HG02885 (cell line): ENCODE results near the gene NUTM2G.
"Not testable (repeated sequence)": the region's sequence is repeated elsewhere in the genome, so short reads cannot be mapped to it uniquely, and the experiment has no call there.

Experiments used
- ATAC-seq: cut with Tn5 transposase; IDR thresholded peaks from one replicate; pipeline ENCODE4 v1.9.1; 2021; ENCODE audit warnings: mild to moderate bottlenecking; ENCODE audit not compliant: unreplicated experiment, poor library complexity

NUTM2G gene

GRCh38 chr9:96940982-96941381 lies 12.3 kb downstream of the NUTM2G start:
- not testable (repeated sequence) for ATAC-seq

GRCh38 chr9:96941628-96942027 lies 13.0 kb downstream of the NUTM2G start:
- ATAC-seq, result not testable (repeated sequence)

DNA sequence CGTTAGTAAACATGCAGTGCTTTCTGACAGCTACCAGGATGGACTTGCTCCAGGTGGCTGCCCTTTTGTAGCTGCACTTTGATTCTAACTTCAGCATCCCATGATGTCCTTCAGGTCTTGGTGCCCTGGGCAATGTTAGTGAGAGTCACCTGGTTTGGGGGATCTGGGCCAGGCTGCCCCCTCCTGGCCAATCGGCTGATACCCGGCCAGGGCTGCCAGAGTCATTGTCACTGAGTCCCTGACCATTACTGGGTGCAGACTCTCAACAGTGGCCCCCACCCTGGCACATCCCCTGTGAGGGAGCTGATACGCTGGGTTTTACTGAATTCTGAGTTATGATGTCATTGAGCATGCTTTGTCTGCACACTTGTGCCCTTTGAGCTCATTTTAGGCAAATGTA lies 13.5 kb downstream of the NUTM2G start:
- not testable (repeated sequence) for ATAC-seq

DNA sequence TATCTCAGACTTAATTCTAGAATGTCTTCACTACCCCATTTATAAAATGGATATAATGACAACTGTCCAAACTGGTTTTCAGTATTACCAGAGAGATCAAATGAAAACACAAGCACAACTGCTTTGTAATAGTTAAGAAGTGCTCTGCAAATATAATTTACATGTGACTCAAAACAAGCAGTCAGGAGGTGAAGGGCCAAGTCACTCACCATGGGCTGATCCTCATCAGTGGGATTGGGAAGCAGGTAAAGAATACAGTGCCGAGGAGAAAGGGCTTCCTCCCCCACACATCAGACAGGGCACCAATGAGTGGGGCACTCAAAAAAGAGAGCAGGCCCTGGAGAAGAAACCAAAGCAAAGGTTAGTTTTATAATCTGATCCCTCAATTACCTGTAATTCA lies 20.7 kb downstream of the NUTM2G start:
- ATAC-seq, result not testable (repeated sequence)

DNA sequence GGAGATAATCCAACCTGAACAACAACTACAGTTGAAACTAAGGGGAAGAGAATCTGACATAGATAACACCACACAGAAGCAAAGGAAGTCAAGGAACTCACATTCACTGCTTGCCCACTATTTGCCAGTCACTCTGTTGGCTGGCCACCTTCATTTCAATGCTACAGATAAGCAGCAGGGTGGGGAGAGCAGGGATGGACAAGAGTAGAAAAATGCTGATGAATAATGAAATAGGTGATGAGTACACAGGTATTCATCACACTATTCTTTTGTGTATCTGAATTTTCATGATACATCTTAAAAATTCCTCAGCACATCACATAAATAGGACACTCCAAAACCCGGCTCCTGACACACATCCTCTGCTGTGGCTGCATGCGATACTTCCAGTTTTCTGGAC lies 21.9 kb downstream of the NUTM2G start:
- ATAC-seq, result not testable (repeated sequence)

GRCh38 chr9:96967591-96967990 lies 38.9 kb downstream of the NUTM2G start:
- not testable (repeated sequence) for ATAC-seq

DNA sequence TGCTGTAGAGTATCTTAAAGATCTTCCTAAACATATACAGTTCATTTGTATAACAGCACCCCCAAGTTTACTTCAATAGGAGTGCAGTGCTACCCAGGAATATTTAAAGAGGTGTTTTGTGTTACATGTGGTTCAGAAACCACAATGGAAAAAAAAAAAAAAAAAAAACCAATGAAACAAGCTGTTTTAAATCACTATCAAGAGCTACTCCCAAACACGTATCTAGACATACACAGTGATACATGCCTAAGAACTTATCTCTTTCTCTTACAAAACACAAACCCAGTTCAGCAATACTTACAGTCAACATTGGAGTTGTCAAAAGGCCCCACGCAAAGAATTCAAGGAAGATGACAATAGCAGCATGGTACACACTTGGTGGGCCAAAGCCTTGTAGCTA lies 43.9 kb downstream of the NUTM2G start:
- ATAC-seq, result not testable (repeated sequence)

DNA sequence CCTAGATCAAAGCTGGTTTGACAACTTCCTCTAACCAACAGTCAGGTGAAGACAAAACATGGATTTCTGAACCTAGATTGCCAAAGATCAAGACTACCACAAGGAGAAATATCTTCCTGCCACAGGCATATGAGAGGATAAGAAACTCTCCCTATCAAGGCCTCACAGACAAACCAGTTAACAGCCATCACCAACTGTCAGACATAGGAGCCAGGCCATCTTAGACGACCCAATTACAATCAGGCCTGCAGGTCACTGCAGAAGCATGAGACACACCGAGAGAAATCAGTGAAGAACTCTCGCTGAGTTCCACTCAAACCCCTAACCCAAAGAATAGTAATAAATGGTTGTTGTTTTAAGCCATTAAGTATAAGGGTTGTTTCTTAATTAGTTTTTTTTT lies 45.4 kb downstream of the NUTM2G start:
- ATAC-seq, result not testable (repeated sequence)

DNA sequence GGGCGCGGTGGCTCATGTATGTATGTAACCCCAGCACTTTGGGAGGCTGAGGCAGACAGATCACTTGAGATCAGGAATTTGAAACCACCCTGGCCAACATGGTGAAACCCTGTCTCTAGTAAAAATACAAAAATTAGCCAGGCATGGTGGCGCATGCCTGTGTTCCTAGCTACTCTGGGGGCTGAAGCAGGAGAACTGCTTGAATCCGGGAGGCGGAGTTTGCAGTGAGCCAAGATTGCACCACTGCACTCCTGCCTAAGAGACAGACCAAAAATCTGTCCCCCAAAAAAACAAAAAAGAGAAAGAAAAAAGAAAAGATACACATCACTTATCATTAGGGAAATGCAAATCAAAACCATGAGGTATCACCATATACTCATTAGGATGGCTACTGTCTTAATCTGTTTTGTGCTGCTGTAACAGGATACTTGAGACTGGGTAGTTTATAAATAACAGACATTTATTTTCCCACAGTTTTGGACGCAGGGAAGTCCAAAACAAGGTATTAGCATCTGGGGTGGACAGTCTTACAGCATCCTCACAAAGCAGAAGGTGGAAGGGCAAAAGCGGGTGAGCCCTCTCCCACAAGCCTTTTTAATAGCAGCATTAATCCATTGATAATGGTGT lies 55.0 kb downstream of the NUTM2G start:
- ATAC-seq, result not testable (repeated sequence)

GRCh38 chr9:96984139-96984538 lies 55.5 kb downstream of the NUTM2G start:
- not testable (repeated sequence) for ATAC-seq

DNA sequence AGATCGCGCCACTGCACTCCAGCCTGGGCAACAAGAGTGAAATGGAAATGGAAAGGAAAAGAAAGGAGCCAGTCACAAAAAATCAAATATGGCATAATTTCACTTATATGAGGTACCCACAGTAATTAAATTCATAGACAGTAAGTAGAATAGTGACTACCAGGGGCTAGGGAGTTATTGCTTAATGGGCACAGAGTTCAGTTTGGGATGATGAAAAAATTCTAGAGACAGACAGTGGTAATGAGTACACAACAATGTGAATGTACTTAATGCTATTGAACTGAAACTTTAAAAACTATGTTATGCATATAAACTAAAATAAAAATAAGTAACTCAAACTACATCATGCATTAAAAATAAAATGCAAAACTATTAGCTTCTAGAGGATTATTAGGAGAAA lies 56.2 kb downstream of the NUTM2G start:
- not testable (repeated sequence) for ATAC-seq
